SK-N-SH (cell line): Measurements from ENCODE around the gene SCO2. TPM values are rescaled to one million over a fixed set of nuclear protein-coding genes. Genes with fewer than 3 reads are reported as not detected.

ENCODE experiments used
- CTCF ChIA-PET: fragments of 300-600, 350-600 bp; formaldehyde crosslinking; extraction: SDS; loops from one replicate; lab custom pipeline; 2021; lab: Yijun Ruan, JAX
- POLR2A ChIA-PET: fragments of 350-600 bp; sonication (Branson Sonifier 250); formaldehyde crosslinking; extraction: SDS; loops from one replicate; lab custom pipeline; 2020; ENCODE audit warnings: antibody characterized with exemption, inconsistent platforms; lab: Yijun Ruan, JAX
- DNase-seq: peaks from one replicate; pipeline ENCODE4 v3.0.0; 2012
- H2AFZ ChIP-seq: fragments of 200-600 bp; sonication (generic); 2 replicates; pipeline ENCODE4 v1.8.1; 2016; ENCODE audit warnings: antibody characterized with exemption, mild to moderate bottlenecking, low read depth
- H3F3A ChIP-seq: fragments of 200-600 bp; sonication (generic); replicated peaks from 2 replicates; pipeline ENCODE3; 2016; ENCODE audit warnings: antibody characterized with exemption, mild to moderate bottlenecking; ENCODE audit not compliant: insufficient read depth
- H3K27ac ChIP-seq, 2 experiments: fragments of 200-500 bp in 1 of 2; fragments of 200-600 bp in 1 of 2; sonication (Bioruptor generic) in 1 of 2; sonication (generic), shearing (Covaris generic) in 1 of 2; 2 replicates each; pipeline versions ENCODE4 v1.5.1 to v1.6.1; 2014 to 2016; ENCODE audit warnings: low read depth in 2 of 2, inconsistent platforms in 1 of 2, low read length in 1 of 2, mild to moderate bottlenecking in 1 of 2, mixed read lengths in 1 of 2
- H3K27me3 ChIP-seq: fragments of 200-600 bp; sonication (generic), shearing (Covaris generic); 2 replicates; pipeline ENCODE4 v1.6.1; 2016; ENCODE audit warnings: mixed run types; ENCODE audit not compliant: insufficient read depth
- H3K36me3 ChIP-seq, 2 experiments: fragments of 200-500 bp in 1 of 2; fragments of 200-600 bp in 1 of 2; sonication (Bioruptor generic) in 1 of 2; sonication (generic) in 1 of 2; replicated peaks in 1 of 2; 2 replicates each; pipeline versions ENCODE3 to v1.5.1; 2014 to 2016; ENCODE audit warnings: low read length in 1 of 2, mild to moderate bottlenecking in 1 of 2; ENCODE audit not compliant: insufficient read depth in 2 of 2, control insufficient read depth in 1 of 2
- H3K4me1 ChIP-seq, 2 experiments: fragments of 200-500 bp in 1 of 2; fragments of 200-600 bp in 1 of 2; sonication (Bioruptor generic) in 1 of 2; sonication (generic), shearing (Covaris generic) in 1 of 2; 2 replicates each; pipeline versions ENCODE4 v1.5.1 to v1.6.1; 2014 to 2016; ENCODE audit warnings: low read depth in 1 of 2, low read length in 1 of 2, mixed run types in 1 of 2; ENCODE audit not compliant: insufficient read depth in 2 of 2, control insufficient read depth in 1 of 2
- H3K4me2 ChIP-seq: fragments of 200-600 bp; sonication (generic), shearing (Covaris generic); 2 replicates; pipeline ENCODE4 v1.6.1; 2017; ENCODE audit warnings: mixed run types
- H3K4me3 ChIP-seq, 2 experiments: fragments of 200-500 bp in 1 of 2; fragments of 200-600 bp in 1 of 2; sonication (Bioruptor generic) in 1 of 2; sonication (generic), shearing (Covaris generic) in 1 of 2; 2 replicates each; pipeline versions ENCODE4 v1.5.1 to v1.8.1; 2014 to 2016; ENCODE audit warnings: low read depth in 2 of 2, inconsistent platforms in 1 of 2, low read length in 1 of 2, mild to moderate bottlenecking in 1 of 2, mixed read lengths in 1 of 2, moderate library complexity in 1 of 2
- H3K79me2 ChIP-seq: fragments of 200-600 bp; sonication (generic); 2 replicates; pipeline ENCODE4 v1.8.1; 2017; ENCODE audit warnings: mild to moderate bottlenecking; ENCODE audit not compliant: insufficient read depth
- H3K9ac ChIP-seq: fragments of 200-600 bp; sonication (generic); 2 replicates; pipeline ENCODE4 v1.6.1; 2017; ENCODE audit warnings: mixed run types
- H3K9me2 ChIP-seq: fragments of 200-600 bp; sonication (generic); 2 replicates; pipeline ENCODE4 v1.6.1; 2017; ENCODE audit warnings: mixed run types
- H3K9me3 ChIP-seq: fragments of 200-600 bp; sonication (generic); 2 replicates; pipeline ENCODE4 v1.6.1; 2017; ENCODE audit warnings: mixed run types, mild to moderate bottlenecking, moderate library complexity
- H4K20me1 ChIP-seq: fragments of 200-600 bp; sonication (generic); 2 replicates; pipeline ENCODE4 v1.6.1; 2017; ENCODE audit warnings: mild to moderate bottlenecking, mixed run types; ENCODE audit not compliant: insufficient read depth
- ELF1 ChIP-seq: IDR thresholded peaks from 2 replicates; pipeline ENCODE4 v1.4.0; 2012
- EP300 ChIP-seq, 2 experiments: IDR thresholded peaks; 2 replicates each; pipeline versions ENCODE4 v1.4.0 to v1.6.1; 2012; ENCODE audit warnings: borderline replicate concordance in 1 of 2, low read depth in 1 of 2, low read length in 1 of 2
- FOXJ3 ChIP-seq: sonication (generic); formaldehyde crosslinking; IDR thresholded peaks from 2 replicates; pipeline ENCODE4 v1.5.1; 2020; ENCODE audit warnings: mild to moderate bottlenecking, missing genetic modification reagents
- FOXM1 ChIP-seq: IDR thresholded peaks from 2 replicates; pipeline ENCODE4 v1.4.0; 2012; ENCODE audit warnings: low read depth, mild to moderate bottlenecking
- GATA2 ChIP-seq: sonication (generic); formaldehyde crosslinking; IDR thresholded peaks from 2 replicates; pipeline ENCODE4 v1.5.0; 2020; ENCODE audit warnings: mild to moderate bottlenecking, missing genetic modification reagents
- IRF3 ChIP-seq: fragments of 150-350 bp; IDR thresholded peaks from 2 replicates; pipeline ENCODE4 v1.6.1; 2016; ENCODE audit warnings: mild to moderate bottlenecking, low read depth, low read length
- JUND ChIP-seq: IDR thresholded peaks from 2 replicates; pipeline ENCODE4 v1.4.0; 2012
- POLR2AphosphoS5 ChIP-seq: IDR thresholded peaks from 2 replicates; pipeline ENCODE4 v1.6.1; 2012; ENCODE audit warnings: low read depth, low read length
- RAD21 ChIP-seq: IDR thresholded peaks from 2 replicates; pipeline ENCODE4 v1.6.1; 2012; ENCODE audit warnings: mild to moderate bottlenecking, low read length
- RCOR1 ChIP-seq: fragments of 150-350 bp; IDR thresholded peaks from 2 replicates; pipeline ENCODE4 v1.6.1; 2017; ENCODE audit warnings: antibody characterized with exemption, low read length
- TAF1 ChIP-seq: IDR thresholded peaks from 2 replicates; pipeline ENCODE4 v1.6.1; 2012; ENCODE audit warnings: low read depth, mild to moderate bottlenecking, low read length, moderate library complexity, borderline replicate concordance
- TCF12 ChIP-seq: IDR thresholded peaks from 2 replicates; pipeline ENCODE4 v1.4.0; 2012
- TEAD4 ChIP-seq: IDR thresholded peaks from 2 replicates; pipeline ENCODE4 v1.4.0; 2012; ENCODE audit warnings: mild to moderate bottlenecking, borderline replicate concordance; ENCODE audit not compliant: insufficient read depth
- ZBTB33 ChIP-seq: IDR thresholded peaks from 2 replicates; pipeline ENCODE4 v1.4.0; 2012; ENCODE audit warnings: low read depth, borderline replicate concordance
- WGBS: methylation state at CpG from one replicate; pipeline ENCODE4 v1.1.6; 2017; ENCODE audit warnings: low lambda C conversion rate; 5-methylcytosine and 5-hydroxymethylcytosine counted together
- polyA plus RNA-seq, 3 experiments: library from polyadenylated mRNA; depleted of rRNA; stranded (reverse); fragments of >200 nt; gene quantifications; 2 replicates each; pipeline ENCODE4 v1.2.3, GENCODE V29; 2012
- TF ChIP-seq, protein P1 (sequence below): IDR thresholded peaks from 2 replicates; pipeline ENCODE4 v1.6.1; 2012; ENCODE audit warnings: mild to moderate bottlenecking, low read depth, low read length, moderate library complexity
- TF ChIP-seq, protein P2 (sequence below): fragments of 150-350 bp; IDR thresholded peaks from 2 replicates; pipeline ENCODE4 v1.6.1; 2017; ENCODE audit warnings: antibody characterized with exemption, low read length, low read depth, borderline replicate concordance
- TF ChIP-seq, protein P3 (sequence below): IDR thresholded peaks from 2 replicates; pipeline ENCODE4 v1.4.0; 2012; ENCODE audit warnings: low read depth, borderline replicate concordance
- TF ChIP-seq, protein P4 (sequence below): IDR thresholded peaks from 2 replicates; pipeline ENCODE4 v1.4.0; 2012; ENCODE audit warnings: low read depth

The SCO2 gene
- polyA plus RNA-seq, 1 of the 3 experiments (the other 2 are of a cell fraction) = 4.0 TPM

- no peak overlapping the region for H3K9ac ChIP-seq
- no peak overlapping the region for H3K27ac ChIP-seq
- peaks cover 7 to 24% of the 10 kb centered on the region in 2 experiments; a peak in 2 of 4 replicates for H3K4me1 ChIP-seq
- peaks cover 18% of the 10 kb centered on the region for H3K79me2 ChIP-seq
- H3K4me2 ChIP-seq = no peak overlapping the region; the same call in 1 of the 2 replicates
- H3K36me3 ChIP-seq = peaks cover 7 to 39% of the 10 kb centered on the region in 2 experiments
- no peak overlapping the region for H2AFZ ChIP-seq
- H3K9me3 ChIP-seq = no peaks in the 10 kb centered on the region
- no peaks in the 10 kb centered on the region for H3K27me3 ChIP-seq
- peaks cover 16% of the 10 kb centered on the region for H3F3A ChIP-seq
- POLR2A ChIA-PET = no interaction called here
- CTCF ChIA-PET = interaction anchor here (0.7 to 3.4 kb wide), 3 partner anchors 25 to 48 kb away, joined by 3 to 53 read pairs (median 6); partner anchors contain the start of gene SYCE3
- WGBS = 93% methylated on average over 16 of the region's 16 CpGs
- TF ChIP-seq FOXJ3 (no peak), EP300 (IDR thresholded peaks at IDR 0.05; ENCODE audit: borderline replicate concordance in 1 of 2, low read depth in 1 of 2, low read length in 1 of 2) (no peak), POLR2AphosphoS5 (no peak), TEAD4 (no peak), ELF1 (no peak), GATA2 (CRISPR knock-in tag) (no peak), JUND (no peak), TCF12 (no peak), IRF3 (no peak), RAD21 (no peak), TAF1 (no peak), FOXM1 (no peak), ZBTB33 (no peak), RCOR1 (no peak)
- TF ChIP-seq, protein P1, sequence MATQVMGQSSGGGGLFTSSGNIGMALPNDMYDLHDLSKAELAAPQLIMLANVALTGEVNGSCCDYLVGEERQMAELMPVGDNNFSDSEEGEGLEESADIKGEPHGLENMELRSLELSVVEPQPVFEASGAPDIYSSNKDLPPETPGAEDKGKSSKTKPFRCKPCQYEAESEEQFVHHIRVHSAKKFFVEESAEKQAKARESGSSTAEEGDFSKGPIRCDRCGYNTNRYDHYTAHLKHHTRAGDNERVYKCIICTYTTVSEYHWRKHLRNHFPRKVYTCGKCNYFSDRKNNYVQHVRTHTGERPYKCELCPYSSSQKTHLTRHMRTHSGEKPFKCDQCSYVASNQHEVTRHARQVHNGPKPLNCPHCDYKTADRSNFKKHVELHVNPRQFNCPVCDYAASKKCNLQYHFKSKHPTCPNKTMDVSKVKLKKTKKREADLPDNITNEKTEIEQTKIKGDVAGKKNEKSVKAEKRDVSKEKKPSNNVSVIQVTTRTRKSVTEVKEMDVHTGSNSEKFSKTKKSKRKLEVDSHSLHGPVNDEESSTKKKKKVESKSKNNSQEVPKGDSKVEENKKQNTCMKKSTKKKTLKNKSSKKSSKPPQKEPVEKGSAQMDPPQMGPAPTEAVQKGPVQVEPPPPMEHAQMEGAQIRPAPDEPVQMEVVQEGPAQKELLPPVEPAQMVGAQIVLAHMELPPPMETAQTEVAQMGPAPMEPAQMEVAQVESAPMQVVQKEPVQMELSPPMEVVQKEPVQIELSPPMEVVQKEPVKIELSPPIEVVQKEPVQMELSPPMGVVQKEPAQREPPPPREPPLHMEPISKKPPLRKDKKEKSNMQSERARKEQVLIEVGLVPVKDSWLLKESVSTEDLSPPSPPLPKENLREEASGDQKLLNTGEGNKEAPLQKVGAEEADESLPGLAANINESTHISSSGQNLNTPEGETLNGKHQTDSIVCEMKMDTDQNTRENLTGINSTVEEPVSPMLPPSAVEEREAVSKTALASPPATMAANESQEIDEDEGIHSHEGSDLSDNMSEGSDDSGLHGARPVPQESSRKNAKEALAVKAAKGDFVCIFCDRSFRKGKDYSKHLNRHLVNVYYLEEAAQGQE = no peak
- TF ChIP-seq, protein P2, sequence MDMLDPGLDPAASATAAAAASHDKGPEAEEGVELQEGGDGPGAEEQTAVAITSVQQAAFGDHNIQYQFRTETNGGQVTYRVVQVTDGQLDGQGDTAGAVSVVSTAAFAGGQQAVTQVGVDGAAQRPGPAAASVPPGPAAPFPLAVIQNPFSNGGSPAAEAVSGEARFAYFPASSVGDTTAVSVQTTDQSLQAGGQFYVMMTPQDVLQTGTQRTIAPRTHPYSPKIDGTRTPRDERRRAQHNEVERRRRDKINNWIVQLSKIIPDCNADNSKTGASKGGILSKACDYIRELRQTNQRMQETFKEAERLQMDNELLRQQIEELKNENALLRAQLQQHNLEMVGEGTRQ = no peak
- TF ChIP-seq, protein P3, sequence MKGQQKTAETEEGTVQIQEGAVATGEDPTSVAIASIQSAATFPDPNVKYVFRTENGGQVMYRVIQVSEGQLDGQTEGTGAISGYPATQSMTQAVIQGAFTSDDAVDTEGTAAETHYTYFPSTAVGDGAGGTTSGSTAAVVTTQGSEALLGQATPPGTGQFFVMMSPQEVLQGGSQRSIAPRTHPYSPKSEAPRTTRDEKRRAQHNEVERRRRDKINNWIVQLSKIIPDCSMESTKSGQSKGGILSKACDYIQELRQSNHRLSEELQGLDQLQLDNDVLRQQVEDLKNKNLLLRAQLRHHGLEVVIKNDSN = no peak
- TF ChIP-seq, protein P4, sequence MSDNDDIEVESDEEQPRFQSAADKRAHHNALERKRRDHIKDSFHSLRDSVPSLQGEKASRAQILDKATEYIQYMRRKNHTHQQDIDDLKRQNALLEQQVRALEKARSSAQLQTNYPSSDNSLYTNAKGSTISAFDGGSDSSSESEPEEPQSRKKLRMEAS = no peak
- no peaks in the 10 kb centered on the region for H3K9me2 ChIP-seq
- no peak overlapping the region for H3K4me3 ChIP-seq
- H4K20me1 ChIP-seq = peaks cover 8% of the 10 kb centered on the region; the same call in 1 of the 2 replicates
- no peak for DNase-seq
These were observed 2.0 kb downstream of the SCO2 start for GRCh38 chr22:50523458-50523805.
